GM21737 (cell line): ENCODE data around the gene SRGAP1.
A peak's percentile ranks its signal among the peaks of the same experiment; 100 is the strongest.
"Not testable (repeated sequence)": the region's sequence is repeated elsewhere in the genome, so short reads cannot be mapped to it uniquely, and the experiment has no call there.

Experiments
- ATAC-seq: cut with Tn5 transposase; IDR thresholded peaks from one replicate; pipeline ENCODE4 v1.9.1; 2021; ENCODE audit warnings: mild to moderate bottlenecking, moderate library complexity; ENCODE audit not compliant: unreplicated experiment

Gene SRGAP1

GRCh38 chr12:63995512-63995911 lies 151.0 kb downstream of the SRGAP1 start:
- no peak for ATAC-seq

GRCh38 chr12:63996556-63996955 lies 152.1 kb downstream of the SRGAP1 start:
- ATAC-seq, result no peak

- ATAC-seq, result no peak
Measured at GRCh38 chr12:63997198-63997597, 152.7 kb downstream of the SRGAP1 start.

- ATAC-seq, result no peak
Measured at GRCh38 chr12:63998584-63998983, 154.1 kb downstream of the SRGAP1 start.

- no peak for ATAC-seq
Measured at GRCh38 chr12:63999853-64000252, 155.4 kb downstream of the SRGAP1 start.

- ATAC-seq, result no peak
Measured at GRCh38 chr12:64001439-64001838, 156.9 kb downstream of the SRGAP1 start.

- ATAC-seq, result no peak
Measured at GRCh38 chr12:64004641-64005040, 160.1 kb downstream of the SRGAP1 start.

GRCh38 chr12:64006211-64006825 lies 161.8 kb downstream of the SRGAP1 start:
- no peak for ATAC-seq

GRCh38 chr12:64007853-64008252 lies 163.4 kb downstream of the SRGAP1 start:
- ATAC-seq, result no peak

- no peak for ATAC-seq
Measured at GRCh38 chr12:64008596-64008995, 164.1 kb downstream of the SRGAP1 start.

- peak; percentile 53 for ATAC-seq
Measured at GRCh38 chr12:64009321-64010068, 165.0 kb downstream of the SRGAP1 start.

- peak; percentile 92 for ATAC-seq
Measured at GRCh38 chr12:64010069-64010686, 165.7 kb downstream of the SRGAP1 start.

- no peak for ATAC-seq
Measured at GRCh38 chr12:64016521-64016920, 172.0 kb downstream of the SRGAP1 start.

- not testable (repeated sequence) for ATAC-seq
Measured at GRCh38 chr12:64018116-64018515, 173.6 kb downstream of the SRGAP1 start.

GRCh38 chr12:64018524-64018923 lies 174.0 kb downstream of the SRGAP1 start:
- ATAC-seq, result no peak

- ATAC-seq, result no peak
Measured at GRCh38 chr12:64019101-64019500, 174.6 kb downstream of the SRGAP1 start.

GRCh38 chr12:64019654-64020053 lies 175.2 kb downstream of the SRGAP1 start:
- no peak for ATAC-seq

GRCh38 chr12:64025174-64025958 lies 180.9 kb downstream of the SRGAP1 start:
- ATAC-seq, result no peak

- ATAC-seq, result no peak
Measured at GRCh38 chr12:64027311-64027710, 182.8 kb downstream of the SRGAP1 start.

GRCh38 chr12:64028541-64028940 lies 184.0 kb downstream of the SRGAP1 start:
- no peak for ATAC-seq
